KMS-11 (cell line): ENCODE results near the gene GASK1A.

ENCODE experiments used
- H2AFZ ChIP-seq: fragments of 200-600 bp; sonication (generic); 2 replicates; pipeline ENCODE4 v1.6.1; 2016; ENCODE audit warnings: antibody characterized with exemption, mixed run types, low read depth
- H3K27ac ChIP-seq: fragments of 200-600 bp; sonication (generic); 2 replicates; pipeline ENCODE4 v1.6.1; 2016; ENCODE audit warnings: mild to moderate bottlenecking, mixed run types
- H3K27me3 ChIP-seq: fragments of 200-600 bp; sonication (generic); 2 replicates; pipeline ENCODE4 v1.6.1; 2017; ENCODE audit warnings: mild to moderate bottlenecking, low read depth, mixed run types, moderate library complexity; ENCODE audit not compliant: insufficient read depth
- H3K36me3 ChIP-seq: fragments of 200-600 bp; sonication (generic); 2 replicates; pipeline ENCODE4 v1.6.1; 2017; ENCODE audit warnings: mild to moderate bottlenecking, mixed run types; ENCODE audit not compliant: insufficient read depth
- H3K4me1 ChIP-seq: fragments of 200-600 bp; sonication (generic); 2 replicates; pipeline ENCODE4 v1.6.1; 2016; ENCODE audit warnings: mild to moderate bottlenecking, low read depth, mixed run types; ENCODE audit not compliant: poor library complexity, severe bottlenecking
- H3K4me2 ChIP-seq: fragments of 200-600 bp; sonication (generic); 2 replicates; pipeline ENCODE4 v1.7.0; 2016; ENCODE audit warnings: mild to moderate bottlenecking, mixed run types
- H3K4me3 ChIP-seq: fragments of 200-600 bp; sonication (generic); IDR thresholded peaks from 2 replicates; pipeline ENCODE4 v1.6.1; 2017; ENCODE audit warnings: low read depth, low read length, mixed read lengths; ENCODE audit not compliant: insufficient read depth
- H3K79me2 ChIP-seq: fragments of 200-600 bp; sonication (generic); 2 replicates; pipeline ENCODE4 v1.6.1; 2016; ENCODE audit warnings: low read depth, mixed run types; ENCODE audit not compliant: insufficient read depth
- H3K9ac ChIP-seq: fragments of 200-600 bp; sonication (generic); 2 replicates; pipeline ENCODE4 v1.6.1; 2016; ENCODE audit warnings: mild to moderate bottlenecking, mixed run types
- H4K20me1 ChIP-seq: fragments of 200-600 bp; sonication (generic); 2 replicates; pipeline ENCODE4 v1.6.1; 2016; ENCODE audit warnings: mild to moderate bottlenecking, mixed run types; ENCODE audit not compliant: insufficient read depth
- CTCF ChIP-seq: fragments of 200-600 bp; sonication (generic); conservative IDR thresholded peaks from 2 replicates; pipeline ENCODE4 v1.6.1; 2017; ENCODE audit warnings: low read depth, mild to moderate bottlenecking, antibody characterized with exemption, low read length, moderate library complexity, mixed read lengths

Gene GASK1A

GRCh38 chr3:42983927-42984326, 4.8 kb downstream of the GASK1A start:
- no peak overlapping the region for H3K9ac ChIP-seq
- H3K27me3 ChIP-seq, result no peaks in the 10 kb centered on the region
- TF ChIP-seq CTCF, result no peak
- no peaks in the 10 kb centered on the region for H4K20me1 ChIP-seq
- no peak overlapping the region for H3K4me3 ChIP-seq
- no peaks in the 10 kb centered on the region for H3K79me2 ChIP-seq
- no peak overlapping the region for H2AFZ ChIP-seq
- no peak overlapping the region for H3K27ac ChIP-seq
- no peaks in the 10 kb centered on the region for H3K36me3 ChIP-seq
- H3K4me1 ChIP-seq, result no peaks in the 10 kb centered on the region
- no peak overlapping the region for H3K4me2 ChIP-seq

DNA sequence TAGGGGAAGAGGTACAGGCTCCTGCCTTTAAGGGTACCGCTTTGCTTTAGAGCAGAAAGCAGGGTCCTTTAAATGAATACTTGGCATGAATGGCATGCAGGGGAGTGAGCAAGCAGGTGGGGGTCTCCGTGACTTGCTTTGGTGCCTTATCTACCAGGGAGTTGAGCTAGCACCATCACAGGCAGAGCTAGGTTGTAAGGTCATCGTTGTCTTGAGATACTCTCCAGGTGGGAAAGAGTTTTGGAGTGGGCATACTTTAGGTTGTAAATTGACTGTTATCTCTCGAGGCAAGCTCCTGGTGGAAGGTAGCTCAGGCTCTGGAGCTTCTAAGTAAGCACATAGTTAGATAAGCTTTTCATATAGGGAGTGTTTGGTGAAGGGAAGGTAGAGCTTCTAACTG, 5.6 kb downstream of the GASK1A start:
- Histone ChIP-seq H3K4me3 (no peak overlapping the region), H3K36me3 (no peaks in the 10 kb centered on the region), H3K4me1 (no peaks in the 10 kb centered on the region), H3K9ac (no peak overlapping the region), H3K27me3 (no peaks in the 10 kb centered on the region), H2AFZ (no peak overlapping the region), H3K27ac (no peak overlapping the region), H4K20me1 (no peaks in the 10 kb centered on the region), H3K4me2 (no peak overlapping the region), H3K79me2 (no peaks in the 10 kb centered on the region)
- TF ChIP-seq CTCF, result no peak

DNA sequence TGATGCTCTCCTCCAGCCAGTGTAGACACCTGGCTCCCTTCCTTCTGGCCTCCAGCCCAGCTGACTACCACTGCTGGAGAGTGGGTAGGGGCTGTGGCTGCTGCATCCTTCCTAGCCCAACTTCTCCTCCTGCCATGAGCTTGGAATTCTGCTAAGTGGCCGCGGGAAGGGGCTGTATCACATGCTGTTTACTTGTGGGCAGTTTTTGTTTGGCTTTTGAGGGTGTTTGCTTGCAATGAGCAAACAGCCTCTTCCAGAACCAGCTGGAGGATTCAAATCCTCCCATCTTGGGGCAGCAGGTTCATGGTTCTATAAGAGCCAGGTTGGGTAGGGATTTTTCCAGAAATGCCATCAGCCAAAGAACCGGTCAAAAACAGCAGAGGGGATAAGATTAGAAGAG, 9.0 kb downstream of the GASK1A start:
- H3K4me2 ChIP-seq, result no peak overlapping the region
- no peak for TF ChIP-seq CTCF
- no peaks in the 10 kb centered on the region for H4K20me1 ChIP-seq
- no peak overlapping the region for H2AFZ ChIP-seq
- H3K79me2 ChIP-seq, result no peaks in the 10 kb centered on the region
- no peak overlapping the region for H3K4me3 ChIP-seq
- no peaks in the 10 kb centered on the region for H3K36me3 ChIP-seq
- no peak overlapping the region for H3K9ac ChIP-seq
- H3K27ac ChIP-seq, result no peak overlapping the region
- H3K4me1 ChIP-seq, result no peaks in the 10 kb centered on the region
- no peaks in the 10 kb centered on the region for H3K27me3 ChIP-seq

GRCh38 chr3:42988566-42988965, 9.5 kb downstream of the GASK1A start:
- no peak for TF ChIP-seq CTCF
- H3K4me3 ChIP-seq, result no peak overlapping the region
- no peak overlapping the region for H3K27ac ChIP-seq

More at GRCh38 chr3:42988566-42988965, 9.5 kb downstream of the GASK1A start:
- H3K36me3 ChIP-seq, result no peaks in the 10 kb centered on the region
- H3K27me3 ChIP-seq, result no peaks in the 10 kb centered on the region
- no peaks in the 10 kb centered on the region for H4K20me1 ChIP-seq
- no peaks in the 10 kb centered on the region for H3K79me2 ChIP-seq
- H3K4me1 ChIP-seq, result no peaks in the 10 kb centered on the region
- H3K9ac ChIP-seq, result no peak overlapping the region
- no peak overlapping the region for H3K4me2 ChIP-seq
- no peak overlapping the region for H2AFZ ChIP-seq
